ENCODE results near the gene HOXA7. TPM values are rescaled to one million over a fixed set of nuclear protein-coding genes. Genes with fewer than 3 reads are reported as not detected.

Gene HOXA7
- total and polyA plus RNA-seq, 11 donors: 0.29 TPM; not detected in 10

- Histone ChIP-seq H3K9me3 (no peaks in the 10 kb centered on the region), H3K4me1 (peaks cover 0 to 30% (median 6%) of the 10 kb centered on the region in 12 donors), H3K4me3 (no peak overlapping the region), H3K27me3 (peaks cover 51 to 100% (median 95%) of the 10 kb centered on the region in 9 donors), H3K27ac (peak overlapping the region in 1 of 12 donors; percentile 60), H3K36me3 (no peaks in the 10 kb centered on the region)
- intact Hi-C loops (cut with DNase I): loop anchor here in 3 of 10 donors (5.0 kb wide), 3 partner anchors 282 to 457 kb away; no protein-coding TSS in a partner anchor
- no peak for TF ChIP-seq POLR2A (IDR thresholded peaks at IDR 0.05)
- TF ChIP-seq, protein P1, sequence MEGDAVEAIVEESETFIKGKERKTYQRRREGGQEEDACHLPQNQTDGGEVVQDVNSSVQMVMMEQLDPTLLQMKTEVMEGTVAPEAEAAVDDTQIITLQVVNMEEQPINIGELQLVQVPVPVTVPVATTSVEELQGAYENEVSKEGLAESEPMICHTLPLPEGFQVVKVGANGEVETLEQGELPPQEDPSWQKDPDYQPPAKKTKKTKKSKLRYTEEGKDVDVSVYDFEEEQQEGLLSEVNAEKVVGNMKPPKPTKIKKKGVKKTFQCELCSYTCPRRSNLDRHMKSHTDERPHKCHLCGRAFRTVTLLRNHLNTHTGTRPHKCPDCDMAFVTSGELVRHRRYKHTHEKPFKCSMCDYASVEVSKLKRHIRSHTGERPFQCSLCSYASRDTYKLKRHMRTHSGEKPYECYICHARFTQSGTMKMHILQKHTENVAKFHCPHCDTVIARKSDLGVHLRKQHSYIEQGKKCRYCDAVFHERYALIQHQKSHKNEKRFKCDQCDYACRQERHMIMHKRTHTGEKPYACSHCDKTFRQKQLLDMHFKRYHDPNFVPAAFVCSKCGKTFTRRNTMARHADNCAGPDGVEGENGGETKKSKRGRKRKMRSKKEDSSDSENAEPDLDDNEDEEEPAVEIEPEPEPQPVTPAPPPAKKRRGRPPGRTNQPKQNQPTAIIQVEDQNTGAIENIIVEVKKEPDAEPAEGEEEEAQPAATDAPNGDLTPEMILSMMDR (IDR thresholded peaks at IDR 0.05): no peak
- 19 to 49% (median 24%) methylated on average over 37 to 53 of the region's 53 CpGs for WGBS, 4 donors
- ATAC-seq (no peak), DNase-seq (peak in 1 of 5 donors; percentile 59)
Measured at GRCh38 chr7:27139334-27140125, 16.9 kb downstream of the HOXA7 start.

DNA sequence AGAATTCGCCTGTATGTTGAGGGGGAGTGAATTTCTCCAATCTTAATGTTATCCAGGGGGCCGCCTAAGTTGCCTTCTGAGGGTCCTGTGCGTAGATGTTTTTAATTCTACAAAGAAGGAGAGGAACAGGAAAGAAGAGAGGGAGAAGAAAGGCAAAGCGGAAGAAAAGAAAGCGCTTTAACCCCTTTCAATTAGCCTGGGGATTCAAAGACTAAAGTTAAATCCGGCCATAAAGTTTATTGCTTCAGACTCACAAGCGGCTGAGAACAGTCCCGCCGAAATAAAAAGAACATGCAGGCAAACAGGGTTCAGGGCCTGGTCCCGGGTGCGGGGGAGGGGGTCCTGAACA, 17.5 kb downstream of the HOXA7 start:
- DNase-seq (no peak), ATAC-seq (no peak)
- H3K36me3 ChIP-seq: no peaks in the 10 kb centered on the region
- H3K4me1 ChIP-seq: peaks cover 0 to 27% (median 6%) of the 10 kb centered on the region in 12 donors
- intact Hi-C loops (cut with DNase I): no loop called here
- TF ChIP-seq, protein P1 (IDR thresholded peaks at IDR 0.05): no peak
- no peak for TF ChIP-seq POLR2A (IDR thresholded peaks at IDR 0.05)
- no peak overlapping the region for H3K4me3 ChIP-seq
- peak overlapping the region in 1 of 12 donors; percentile 60 for H3K27ac ChIP-seq
- WGBS, 4 donors: 26 to 51% (median 36%) methylated on average over 11 of the region's 11 CpGs
- no peaks in the 10 kb centered on the region for H3K9me3 ChIP-seq
- H3K27me3 ChIP-seq: peaks cover 46 to 100% (median 95%) of the 10 kb centered on the region in 9 donors

DNA sequence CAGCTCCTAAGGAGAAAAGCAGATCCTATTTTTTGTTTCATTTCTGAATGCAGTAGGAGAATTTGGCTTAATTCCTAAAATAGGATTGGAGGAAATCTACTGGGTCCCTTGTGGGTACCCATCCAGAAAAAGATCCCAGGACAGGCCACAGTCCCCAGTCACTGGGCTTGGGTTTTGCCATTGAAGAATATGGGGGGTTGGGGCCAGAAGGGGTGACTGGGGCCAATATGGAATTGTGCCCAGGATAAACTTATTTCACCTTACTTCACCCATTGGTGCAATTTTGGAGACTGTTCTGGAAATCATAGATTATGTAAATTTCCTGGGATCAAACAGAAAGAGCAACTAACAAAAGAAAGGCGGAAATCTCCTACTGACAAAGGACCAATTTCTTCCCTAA, 18.0 kb downstream of the HOXA7 start:
- H3K36me3 ChIP-seq: no peaks in the 10 kb centered on the region
- peak overlapping the region in 1 of 12 donors; percentile 34 for H3K27ac ChIP-seq
- H3K9me3 ChIP-seq: no peaks in the 10 kb centered on the region
- H3K4me1 ChIP-seq: peaks cover 0 to 23% (median 6%) of the 10 kb centered on the region in 12 donors
- no peak for ATAC-seq
- no peak overlapping the region for H3K4me3 ChIP-seq
- DNase-seq: no peak
- H3K27me3 ChIP-seq: peaks cover 41 to 100% (median 95%) of the 10 kb centered on the region in 9 donors
- intact Hi-C loops (cut with DNase I): no loop called here
- TF ChIP-seq POLR2A (IDR thresholded peaks at IDR 0.05): no peak
- TF ChIP-seq, protein P1 (IDR thresholded peaks at IDR 0.05): no peak
- WGBS, 4 donors: 34 to 73% (median 70%) methylated on average over 1 of the region's 1 CpG

GRCh38 chr7:27137640-27138315, 18.7 kb downstream of the HOXA7 start:
- no peaks in the 10 kb centered on the region for H3K36me3 ChIP-seq
- H3K4me3 ChIP-seq: no peak overlapping the region
- WGBS, 4 donors: 45 to 68% (median 55%) methylated on average over 2 of the region's 2 CpGs
- peak overlapping the region in 1 of 12 donors; percentile 60 for H3K27ac ChIP-seq
- ATAC-seq (no peak), DNase-seq (no peak)
- no peaks in the 10 kb centered on the region for H3K9me3 ChIP-seq
- peaks cover 36 to 100% (median 95%) of the 10 kb centered on the region in 9 donors for H3K27me3 ChIP-seq
- H3K4me1 ChIP-seq: peaks cover 0 to 16% (median 3%) of the 10 kb centered on the region in 12 donors
- intact Hi-C loops (cut with DNase I): no loop called here
- no peak for TF ChIP-seq POLR2A (IDR thresholded peaks at IDR 0.05)
- TF ChIP-seq, protein P1 (IDR thresholded peaks at IDR 0.05): no peak

Data from heart left ventricle (tissue), 16 donors.